ENCODE results near the gene LEFTY2.

DNA sequence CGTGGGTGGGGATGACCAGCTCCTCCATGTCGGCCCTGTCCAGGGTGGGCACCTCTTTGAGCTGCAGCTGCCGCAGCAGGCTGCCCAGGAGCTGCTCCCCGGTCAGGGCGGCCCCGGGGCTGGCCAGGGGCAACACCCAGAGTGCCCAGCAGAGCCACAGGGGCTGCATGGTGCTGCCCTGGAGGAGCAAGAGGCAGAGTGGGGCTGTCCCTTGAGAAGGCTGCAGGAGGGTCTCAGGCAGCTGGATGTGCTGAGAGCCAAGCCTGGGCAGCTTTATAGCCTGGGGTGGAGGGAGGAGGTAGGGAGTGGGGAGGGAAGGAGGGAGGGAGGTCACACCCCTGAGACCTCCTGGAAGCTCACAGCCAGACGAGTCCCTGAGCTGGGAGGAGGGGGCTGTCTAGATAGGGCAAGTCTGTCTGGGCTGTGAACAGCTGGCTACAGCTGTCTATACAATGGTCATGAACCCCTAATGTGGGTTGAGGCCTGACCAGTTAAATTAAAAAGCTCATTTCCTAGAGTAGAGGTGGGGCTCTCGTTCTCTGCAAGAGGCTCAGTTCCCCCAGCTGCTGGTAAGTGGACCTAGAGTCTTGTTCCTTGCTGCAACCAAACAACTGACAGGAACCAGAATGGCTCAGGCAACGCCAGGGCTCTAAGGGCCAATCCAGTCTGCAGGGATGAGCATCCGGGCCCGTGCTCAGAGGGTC lies 52.0 kb downstream of the LEFTY2 start, which contains the start of gene LEFTY1:
- TF ChIP-seq, protein P1, sequence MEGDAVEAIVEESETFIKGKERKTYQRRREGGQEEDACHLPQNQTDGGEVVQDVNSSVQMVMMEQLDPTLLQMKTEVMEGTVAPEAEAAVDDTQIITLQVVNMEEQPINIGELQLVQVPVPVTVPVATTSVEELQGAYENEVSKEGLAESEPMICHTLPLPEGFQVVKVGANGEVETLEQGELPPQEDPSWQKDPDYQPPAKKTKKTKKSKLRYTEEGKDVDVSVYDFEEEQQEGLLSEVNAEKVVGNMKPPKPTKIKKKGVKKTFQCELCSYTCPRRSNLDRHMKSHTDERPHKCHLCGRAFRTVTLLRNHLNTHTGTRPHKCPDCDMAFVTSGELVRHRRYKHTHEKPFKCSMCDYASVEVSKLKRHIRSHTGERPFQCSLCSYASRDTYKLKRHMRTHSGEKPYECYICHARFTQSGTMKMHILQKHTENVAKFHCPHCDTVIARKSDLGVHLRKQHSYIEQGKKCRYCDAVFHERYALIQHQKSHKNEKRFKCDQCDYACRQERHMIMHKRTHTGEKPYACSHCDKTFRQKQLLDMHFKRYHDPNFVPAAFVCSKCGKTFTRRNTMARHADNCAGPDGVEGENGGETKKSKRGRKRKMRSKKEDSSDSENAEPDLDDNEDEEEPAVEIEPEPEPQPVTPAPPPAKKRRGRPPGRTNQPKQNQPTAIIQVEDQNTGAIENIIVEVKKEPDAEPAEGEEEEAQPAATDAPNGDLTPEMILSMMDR (IDR thresholded peaks at IDR 0.05; ENCODE audit: low read length), result no peak
- TF ChIP-seq EZH2 (IDR thresholded peaks at IDR 0.05; ENCODE audit: borderline replicate concordance, low read length), result no peak

All from OCI-LY1 (cell line).